Endothelial cell (in vitro differentiated cells): ENCODE measurements around the gene FDPS. TPM values are rescaled to one million over a fixed set of nuclear protein-coding genes. Genes with fewer than 3 reads are reported as not detected.

Experiments
- DNase-seq: peaks from one replicate; pipeline ENCODE4 v3.0.0; 2021; ENCODE audit warnings: low spot score
- H3K27ac Mint-ChIP-seq: one replicate; pipeline ENCODE4 v1.8.0; 2021; ENCODE audit warnings: mixed read lengths, inconsistent platforms; ENCODE audit not compliant: unreplicated experiment
- H3K27me3 Mint-ChIP-seq: one replicate; pipeline ENCODE4 v1.8.0; 2021; ENCODE audit warnings: mild to moderate bottlenecking, moderate library complexity, mixed read lengths, inconsistent platforms; ENCODE audit not compliant: unreplicated experiment
- H3K36me3 Mint-ChIP-seq: one replicate; pipeline ENCODE4 v1.8.0; 2021; ENCODE audit warnings: mild to moderate bottlenecking, low read depth, mixed read lengths, inconsistent platforms; ENCODE audit not compliant: unreplicated experiment
- H3K4me1 Mint-ChIP-seq: one replicate; pipeline ENCODE4 v1.8.0; 2021; ENCODE audit warnings: mild to moderate bottlenecking, mixed read lengths, inconsistent platforms; ENCODE audit not compliant: unreplicated experiment
- H3K4me3 Mint-ChIP-seq: one replicate; pipeline ENCODE4 v1.8.0; 2021; ENCODE audit warnings: mild to moderate bottlenecking, mixed read lengths, inconsistent platforms; ENCODE audit not compliant: unreplicated experiment
- H3K9me3 Mint-ChIP-seq: one replicate; pipeline ENCODE4 v1.8.0; 2021; ENCODE audit warnings: mixed read lengths, inconsistent platforms; ENCODE audit not compliant: unreplicated experiment
- total RNA-seq: library from RNA; stranded (reverse); fragmentation: NEBNext Ultra II Directional; extraction: Animal tissue kit (Norgen Biotek cat#: 25700); gene quantifications from one replicate; pipeline ENCODE4 v1.2.1, GENCODE V29; 2021; ENCODE audit not compliant: unreplicated experiment
- TF ChIP-seq, protein P1 (sequence below): fragments of 200-600 bp; sonication (generic); IDR thresholded peaks from one replicate; pipeline ENCODE4 v1.5.0; 2021; ENCODE audit warnings: antibody characterized with exemption; ENCODE audit not compliant: unreplicated experiment

FDPS gene
- total RNA-seq, 1 donor from 2014 or later = 540 TPM

DNA sequence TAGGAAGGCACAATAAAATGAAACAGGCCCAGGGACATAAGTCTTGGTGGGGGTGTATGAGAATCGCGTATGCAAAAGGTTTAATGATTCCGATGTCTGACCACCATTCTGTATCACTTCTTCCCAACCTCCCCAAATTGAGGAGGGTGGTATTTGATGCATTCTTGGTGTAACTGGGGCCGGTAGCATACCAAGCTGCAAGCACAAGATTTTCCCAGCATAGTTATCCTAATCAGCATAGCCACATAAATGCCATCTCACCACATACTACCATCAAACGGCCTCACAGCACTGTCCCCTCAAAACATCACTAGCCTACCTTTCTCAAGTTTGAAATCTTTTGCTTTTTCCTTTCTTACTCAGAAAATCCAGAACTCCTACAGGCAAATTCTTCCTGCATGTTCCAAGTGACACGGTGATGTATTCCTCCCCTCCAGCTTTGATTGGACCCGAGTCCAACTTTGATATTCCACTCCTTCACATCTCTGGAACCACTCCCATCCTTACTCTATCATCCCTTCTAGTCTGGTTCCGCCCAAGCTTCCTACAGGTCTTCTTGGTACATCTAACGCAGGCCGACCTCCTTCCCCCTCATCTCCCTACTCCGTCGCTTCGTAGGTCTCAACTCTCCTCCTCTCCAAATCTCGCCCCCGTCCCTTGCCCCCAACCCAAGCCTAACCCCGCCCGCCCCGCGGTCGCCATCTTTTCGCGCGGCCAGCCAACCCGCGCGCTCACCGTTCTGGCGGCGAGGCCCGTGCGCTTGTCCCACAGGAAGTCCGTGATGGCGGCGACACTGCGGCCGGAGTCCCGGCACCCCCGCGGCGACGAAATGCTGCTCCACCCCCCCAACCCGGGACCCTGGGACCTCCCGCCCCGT lies 36.0 kb upstream of the FDPS start:
- Mint-ChIP-seq H3K4me1 (peaks cover 20% of the 10 kb centered on the region), H3K36me3 (peaks cover 35% of the 10 kb centered on the region), H3K4me3 (peak overlapping the region; percentile 100), H3K27ac (peak overlapping the region; percentile 93), H3K27me3 (peaks cover 3% of the 10 kb centered on the region), H3K9me3 (no peaks in the 10 kb centered on the region)
- TF ChIP-seq, protein P1, sequence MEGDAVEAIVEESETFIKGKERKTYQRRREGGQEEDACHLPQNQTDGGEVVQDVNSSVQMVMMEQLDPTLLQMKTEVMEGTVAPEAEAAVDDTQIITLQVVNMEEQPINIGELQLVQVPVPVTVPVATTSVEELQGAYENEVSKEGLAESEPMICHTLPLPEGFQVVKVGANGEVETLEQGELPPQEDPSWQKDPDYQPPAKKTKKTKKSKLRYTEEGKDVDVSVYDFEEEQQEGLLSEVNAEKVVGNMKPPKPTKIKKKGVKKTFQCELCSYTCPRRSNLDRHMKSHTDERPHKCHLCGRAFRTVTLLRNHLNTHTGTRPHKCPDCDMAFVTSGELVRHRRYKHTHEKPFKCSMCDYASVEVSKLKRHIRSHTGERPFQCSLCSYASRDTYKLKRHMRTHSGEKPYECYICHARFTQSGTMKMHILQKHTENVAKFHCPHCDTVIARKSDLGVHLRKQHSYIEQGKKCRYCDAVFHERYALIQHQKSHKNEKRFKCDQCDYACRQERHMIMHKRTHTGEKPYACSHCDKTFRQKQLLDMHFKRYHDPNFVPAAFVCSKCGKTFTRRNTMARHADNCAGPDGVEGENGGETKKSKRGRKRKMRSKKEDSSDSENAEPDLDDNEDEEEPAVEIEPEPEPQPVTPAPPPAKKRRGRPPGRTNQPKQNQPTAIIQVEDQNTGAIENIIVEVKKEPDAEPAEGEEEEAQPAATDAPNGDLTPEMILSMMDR = no peak
- DNase-seq = peak; percentile 57

DNA sequence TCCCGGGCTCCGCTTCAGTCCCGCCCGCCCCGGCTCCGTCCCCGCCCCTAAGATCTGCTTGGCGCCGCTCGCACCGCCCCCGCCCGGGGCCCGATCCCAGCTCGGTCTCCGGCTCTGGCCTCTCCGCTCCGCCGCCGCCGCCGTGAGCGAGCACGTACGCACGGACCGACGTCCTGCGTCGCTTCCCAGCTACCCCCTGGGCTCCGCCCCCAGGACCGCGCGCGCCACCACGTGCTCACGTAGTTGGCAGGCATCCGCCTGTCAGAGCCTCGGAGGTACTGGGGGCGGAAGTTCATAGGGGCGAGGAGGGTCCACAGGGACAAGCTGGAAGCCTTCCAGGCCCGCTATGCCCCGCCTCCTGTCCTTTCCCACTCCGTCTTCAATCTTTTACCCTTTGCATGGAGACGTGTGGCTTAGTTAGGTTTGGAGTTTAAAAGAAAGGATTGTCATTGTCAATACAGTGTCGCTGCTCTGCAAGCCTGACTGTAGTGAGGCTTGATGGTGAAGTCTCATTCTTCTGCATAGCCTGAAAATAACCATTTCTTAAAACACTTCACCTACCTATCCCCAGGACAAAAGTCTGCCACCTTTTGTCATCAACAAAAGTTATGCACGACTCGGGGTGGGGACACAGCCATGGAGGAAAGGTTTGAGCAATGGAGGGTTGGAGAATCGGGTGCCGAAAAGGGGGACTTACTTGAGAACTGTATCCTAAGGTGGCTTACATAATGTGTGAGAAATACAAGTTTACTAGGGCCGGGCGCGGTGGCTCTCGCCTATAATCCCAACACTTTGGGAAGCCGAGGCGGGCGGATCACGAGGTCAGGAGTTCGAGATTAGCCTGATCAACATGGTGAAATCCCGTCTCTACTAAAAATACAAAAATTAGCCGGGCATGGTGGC lies 35.1 kb upstream of the FDPS start, which contains the start of gene CLK2:
Gene CLK2, minus strand, starts transcription at position 162 of the 903 bp plus-strand sequence. CDS start 2,527 bp downstream, outside the sequence.
- Mint-ChIP-seq H3K27me3 (peaks cover 5% of the 10 kb centered on the region), H3K9me3 (no peaks in the 10 kb centered on the region), H3K4me3 (peak within 1 kb of the TSS; percentile 100), H3K4me1 (peaks cover 23% of the 10 kb centered on the region), H3K27ac (peak within 1 kb of the TSS; percentile 93), H3K36me3 (peaks cover 28% of the 10 kb centered on the region)
- TF ChIP-seq, protein P1 = no peak
- DNase-seq = peak; percentile 90

DNA sequence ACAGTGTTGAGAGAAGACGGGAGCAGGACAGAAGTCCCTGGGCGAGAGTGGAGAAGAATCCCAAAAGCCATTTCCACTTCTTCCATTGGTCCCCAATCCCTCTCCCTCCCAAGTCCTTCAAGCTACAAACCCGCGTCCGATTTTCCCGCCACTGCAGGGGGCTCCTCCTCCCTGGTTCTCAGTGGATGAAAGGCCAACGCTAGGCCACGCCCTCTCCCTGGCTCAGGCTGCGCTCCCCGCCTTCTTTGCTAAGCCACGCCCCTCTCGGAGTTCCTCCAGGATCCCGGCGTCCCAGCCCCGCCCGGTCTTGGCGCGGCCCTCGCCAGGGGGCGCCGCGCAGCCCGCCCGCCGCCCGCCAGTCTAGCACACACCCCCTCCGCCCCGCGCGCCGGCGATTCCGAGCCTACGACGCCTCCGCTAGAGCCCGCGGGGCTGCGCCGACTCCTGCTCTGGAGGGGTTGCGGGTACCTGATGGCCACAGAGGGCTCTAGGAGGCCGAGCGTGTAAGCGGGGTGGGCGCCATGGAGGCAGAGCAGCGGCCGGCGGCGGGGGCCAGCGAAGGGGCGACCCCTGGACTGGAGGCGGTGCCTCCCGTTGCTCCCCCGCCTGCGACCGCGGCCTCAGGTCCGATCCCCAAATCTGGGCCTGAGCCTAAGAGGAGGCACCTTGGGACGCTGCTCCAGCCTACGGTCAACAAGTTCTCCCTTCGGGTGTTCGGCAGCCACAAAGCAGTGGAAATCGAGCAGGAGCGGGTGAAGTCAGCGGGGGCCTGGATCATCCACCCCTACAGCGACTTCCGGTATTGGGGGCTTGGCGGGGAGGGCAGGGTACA lies 31.4 kb upstream of the FDPS start, which contains the start of gene HCN3:
Gene HCN3, plus strand, starts transcription at position 394 of the 832 bp plus-strand sequence. Its CDS starts 128 bp downstream, at position 522.
- peaks cover 13% of the 10 kb centered on the region for H3K27me3 Mint-ChIP-seq

More for the DNA sequence above, 31.4 kb upstream of the FDPS start, which contains the start of gene HCN3:
- TF ChIP-seq, protein P1 = peak; percentile 73
- peak within 1 kb of the TSS; percentile 86 for H3K4me3 Mint-ChIP-seq
- peak; percentile 99 for DNase-seq
- H3K4me1 Mint-ChIP-seq = peaks cover 32% of the 10 kb centered on the region
- H3K27ac Mint-ChIP-seq = peak within 1 kb of the TSS; percentile 55
- peaks cover 13% of the 10 kb centered on the region for H3K36me3 Mint-ChIP-seq
- no peaks in the 10 kb centered on the region for H3K9me3 Mint-ChIP-seq
